Upper lobe of left lung (tissue), 6 donors: Measurements from ENCODE around the gene SGTA. TPM values are rescaled to one million over a fixed set of nuclear protein-coding genes. Genes with fewer than 3 reads are reported as not detected.

Source experiments
- ATAC-seq, 2 donors: fragments of 200-7000 bp; cut with Tn5 transposase; one replicate each; pipeline ENCODE4 v1.9.1; 2022; ENCODE audit warnings: mild to moderate bottlenecking in 2 of 2, moderate library complexity in 2 of 2; ENCODE audit not compliant: low FRiP score in 2 of 2
- DNase-seq, 2 donors: peaks; one replicate each; pipeline ENCODE4 v3.0.0-alpha.2; 2019 to 2020
- H3K27ac ChIP-seq, 4 donors: fragments of 200-600 bp; sonication (generic); one replicate each; pipeline ENCODE4 v1.5.1; 2016 to 2019
- H3K27me3 ChIP-seq, 4 donors: fragments of 200-600 bp; sonication (generic); one replicate each; pipeline ENCODE4 v1.5.1; 2017 to 2019
- H3K36me3 ChIP-seq, 4 donors: fragments of 200-600 bp; sonication (generic); one replicate each; pipeline ENCODE4 v1.5.1; 2016 to 2019
- H3K4me1 ChIP-seq, 4 donors: fragments of 200-600 bp; sonication (generic); one replicate each; pipeline ENCODE4 v1.5.1; 2018 to 2019
- H3K4me3 ChIP-seq, 4 donors: fragments of 200-600 bp; sonication (generic); one replicate each; pipeline ENCODE4 v1.5.1; 2017 to 2019; ENCODE audit warnings: mild to moderate bottlenecking in 2 of 4, moderate library complexity in 1 of 4
- H3K9me3 ChIP-seq, 4 donors: fragments of 200-600 bp; sonication (generic); one replicate each; pipeline ENCODE4 v1.5.1; 2018 to 2019
- EP300 ChIP-seq, 4 donors: sonication (generic); formaldehyde crosslinking; IDR thresholded peaks; one replicate each; pipeline ENCODE4 v1.5.1; 2017; ENCODE audit warnings: antibody characterized with exemption in 4 of 4, control low read depth in 2 of 4
- POLR2A ChIP-seq, 4 donors: fragments of 450-650 bp; IDR thresholded peaks; one replicate each; pipeline ENCODE4 v1.5.1; 2016 to 2017; ENCODE audit warnings: antibody characterized with exemption in 4 of 4, mild to moderate bottlenecking in 2 of 4
- POLR2AphosphoS5 ChIP-seq, 2 donors: sonication (generic); formaldehyde crosslinking; IDR thresholded peaks; one replicate each; pipeline ENCODE4 v1.5.1; 2017; ENCODE audit warnings: antibody characterized with exemption in 2 of 2
- WGBS, 2 donors: methylation state at CpG; one replicate each; pipeline ENCODE4 v1.1.5; 2017 to 2018; 5-methylcytosine and 5-hydroxymethylcytosine counted together
- total RNA-seq, 6 donors: library from RNA; depleted of rRNA in 4 of 6; stranded (reverse); fragments of >200 nt in 4 of 6; gene quantifications; one replicate each; pipeline versions ENCODE4 v1.1.0 to v1.2.1, GENCODE V29; 2016 to 2021
- TF ChIP-seq, protein P1 (sequence below), 6 experiments: fragments of 450-650 bp in 4 of 6; fragments of 200-600 bp in 2 of 6; sonication (generic) in 2 of 6; IDR thresholded peaks; one replicate each; pipeline ENCODE4 v1.5.1; 2016 to 2019; ENCODE audit warnings: antibody characterized with exemption in 6 of 6
- donor health status: DM: no; HTN: no; CAD: no; lungs with moderate emphysema.
- donor health status: DM: no; HTN: yes; CAD: no; lungs with severe emphysema.

Gene SGTA
- total RNA-seq, 6 donors from 2014 or later = 34.3 to 56.4 (median 46.1) TPM

DNA sequence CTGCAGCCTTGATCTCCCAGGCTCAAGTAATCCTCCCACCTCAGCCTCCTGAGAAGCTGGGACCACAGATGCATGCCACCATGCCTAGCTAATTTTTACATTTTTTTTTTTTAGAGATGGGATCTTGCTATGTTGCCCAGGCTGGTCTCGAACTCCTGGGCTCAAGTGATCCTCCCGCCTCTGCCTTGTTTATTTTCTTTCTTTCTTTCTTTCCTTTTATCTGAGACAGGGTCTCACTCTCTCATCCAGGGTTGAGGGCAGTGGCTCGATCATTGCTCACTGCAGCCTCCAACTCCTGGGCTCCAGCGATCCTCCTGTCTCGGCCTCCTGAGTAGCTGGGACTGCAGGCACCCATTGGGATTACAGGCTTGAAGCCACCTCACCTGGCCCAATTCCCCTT is 76.8 kb downstream of the SGTA start:
- Histone ChIP-seq H3K27ac (no peak overlapping the region), H3K4me3 (no peak overlapping the region), H3K36me3 (no peaks in the 10 kb centered on the region), H3K4me1 (peaks cover 6 to 14% (median 10%) of the 10 kb centered on the region in 4 donors), H3K9me3 (no peaks in the 10 kb centered on the region), H3K27me3 (no peaks in the 10 kb centered on the region)
- TF ChIP-seq POLR2A (IDR thresholded peaks at IDR 0.05) (no peak), POLR2AphosphoS5 (IDR thresholded peaks at IDR 0.05) (no peak), EP300 (IDR thresholded peaks at IDR 0.05) (no peak)
- TF ChIP-seq, protein P1, sequence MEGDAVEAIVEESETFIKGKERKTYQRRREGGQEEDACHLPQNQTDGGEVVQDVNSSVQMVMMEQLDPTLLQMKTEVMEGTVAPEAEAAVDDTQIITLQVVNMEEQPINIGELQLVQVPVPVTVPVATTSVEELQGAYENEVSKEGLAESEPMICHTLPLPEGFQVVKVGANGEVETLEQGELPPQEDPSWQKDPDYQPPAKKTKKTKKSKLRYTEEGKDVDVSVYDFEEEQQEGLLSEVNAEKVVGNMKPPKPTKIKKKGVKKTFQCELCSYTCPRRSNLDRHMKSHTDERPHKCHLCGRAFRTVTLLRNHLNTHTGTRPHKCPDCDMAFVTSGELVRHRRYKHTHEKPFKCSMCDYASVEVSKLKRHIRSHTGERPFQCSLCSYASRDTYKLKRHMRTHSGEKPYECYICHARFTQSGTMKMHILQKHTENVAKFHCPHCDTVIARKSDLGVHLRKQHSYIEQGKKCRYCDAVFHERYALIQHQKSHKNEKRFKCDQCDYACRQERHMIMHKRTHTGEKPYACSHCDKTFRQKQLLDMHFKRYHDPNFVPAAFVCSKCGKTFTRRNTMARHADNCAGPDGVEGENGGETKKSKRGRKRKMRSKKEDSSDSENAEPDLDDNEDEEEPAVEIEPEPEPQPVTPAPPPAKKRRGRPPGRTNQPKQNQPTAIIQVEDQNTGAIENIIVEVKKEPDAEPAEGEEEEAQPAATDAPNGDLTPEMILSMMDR (IDR thresholded peaks at IDR 0.05) = no peak
- ATAC-seq = no peak
- WGBS, 2 donors = 92 to 93% methylated on average over 5 of the region's 5 CpGs
- DNase-seq = no peak

Other genes starting within 250 kb of the SGTA start
- gene GNG7, start 80.6 kb downstream of the SGTA start, total RNA-seq = 1 to 10 TPM; 3.5 to 7.7 (median 7.1) TPM
- gene DIRAS1, start 61.9 kb downstream of the SGTA start, total RNA-seq = 1 to 10 TPM in 1 of 6 donors, under 1 TPM in 2, not detected in 3; 0.15 to 1.3 (median 0.81) TPM
- 10 to 100 TPM; 12.6 to 48.2 (median 30.6) TPM for gene SLC39A3, start 43.3 kb downstream of the SGTA start, total RNA-seq
- 10 to 100 TPM; 28.7 to 62.3 (median 43.1) TPM for gene THOP1, start 2.2 kb upstream of the SGTA start, total RNA-seq
- gene ZNF554, start 36.6 kb upstream of the SGTA start, total RNA-seq = 10 to 100 TPM in 1 of 6 donors, 1 to 10 TPM in 5; 3.2 to 11.5 (median 6.7) TPM
- 1 to 10 TPM; 3.3 to 7.5 (median 5.8) TPM for gene ZNF555, start 58.2 kb upstream of the SGTA start, total RNA-seq
- gene ZNF556, start 84.1 kb upstream of the SGTA start, total RNA-seq = not detected
- 1 to 10 TPM; 5.2 to 9.8 (median 6.1) TPM for gene ZNF57, start 117.7 kb upstream of the SGTA start, total RNA-seq
- gene ZNF77, start 161.7 kb upstream of the SGTA start, total RNA-seq = 1 to 10 TPM; 3.1 to 7.3 (median 4.6) TPM
- gene TLE6, start 194.3 kb upstream of the SGTA start, total RNA-seq = 10 to 100 TPM in 2 of 6 donors, 1 to 10 TPM in 4; 4.1 to 49.2 (median 5.4) TPM
- gene TLE2, start 246.0 kb upstream of the SGTA start, total RNA-seq = 100 to 1,000 TPM in 1 of 6 donors, 10 to 100 TPM in 5; 35.0 to 115 (median 56.0) TPM